GM15510 (cell line): Measurements from ENCODE around the gene CYP2A13.

Experiments
- POLR2A ChIP-seq: IDR thresholded peaks from 3 replicates; pipeline ENCODE4 v1.6.1; 2011; ENCODE audit warnings: borderline replicate concordance; ENCODE audit not compliant: insufficient read length; ENCODE audit errors: extremely low read depth

Gene CYP2A13

GRCh38 chr19:41088151-41088550, at the start of gene CYP2A13:
TSS of gene CYP2A13 (plus strand) at chr19:41088451. CDS start at chr19:41088472, 21 bp downstream.
- TF ChIP-seq POLR2A: no peak

GRCh38 chr19:41039806-41040205, 48.4 kb upstream of the CYP2A13 start:
- no peak for TF ChIP-seq POLR2A

GRCh38 chr19:41050426-41050825, 37.8 kb upstream of the CYP2A13 start:
- no peak for TF ChIP-seq POLR2A

- no peak for TF ChIP-seq POLR2A
Observed at GRCh38 chr19:41064974-41065569, 23.2 kb upstream of the CYP2A13 start.

GRCh38 chr19:41076286-41076685, 12.0 kb upstream of the CYP2A13 start:
- TF ChIP-seq POLR2A: no peak

- TF ChIP-seq POLR2A: no peak
Observed at GRCh38 chr19:41083516-41083915, 4.7 kb upstream of the CYP2A13 start.

GRCh38 chr19:41085748-41086415, 2.4 kb upstream of the CYP2A13 start:
- no peak for TF ChIP-seq POLR2A

- TF ChIP-seq POLR2A: no peak
Observed at GRCh38 chr19:41089959-41090358, 1.7 kb downstream of the CYP2A13 start.

- no peak for TF ChIP-seq POLR2A
Observed at GRCh38 chr19:41095703-41096102, 7.5 kb downstream of the CYP2A13 start.

GRCh38 chr19:41096353-41096752, 8.1 kb downstream of the CYP2A13 start:
- no peak for TF ChIP-seq POLR2A

- no peak for TF ChIP-seq POLR2A
Observed at GRCh38 chr19:41097302-41097701, 9.1 kb downstream of the CYP2A13 start.

- TF ChIP-seq POLR2A: no peak
Observed at GRCh38 chr19:41098762-41099161, 10.5 kb downstream of the CYP2A13 start.

GRCh38 chr19:41106177-41106576, 17.9 kb downstream of the CYP2A13 start:
- TF ChIP-seq POLR2A: no peak

GRCh38 chr19:41111296-41111695, 23.0 kb downstream of the CYP2A13 start:
- TF ChIP-seq POLR2A: no peak

GRCh38 chr19:41111750-41112295, 23.6 kb downstream of the CYP2A13 start:
- TF ChIP-seq POLR2A: no peak

- TF ChIP-seq POLR2A: no peak
Observed at GRCh38 chr19:41112728-41113290, 24.6 kb downstream of the CYP2A13 start.
